Tibial nerve (tissue), 3 donors: Measurements from ENCODE around the gene MYLIP.

Source experiments
- POLR2A ChIP-seq, 2 donors: fragments of 450-650 bp; IDR thresholded peaks; one replicate each; pipeline ENCODE4 v1.6.1; 2017; ENCODE audit warnings: antibody characterized with exemption in 2 of 2, mild to moderate bottlenecking in 2 of 2, moderate library complexity in 2 of 2
- TF ChIP-seq, protein P1 (sequence below), 5 experiments: fragments of 200-600 bp in 3 of 5; fragments of 450-650 bp in 2 of 5; sonication (generic) in 3 of 5; IDR thresholded peaks; one replicate each; pipeline ENCODE4 v1.5.1; 2016 to 2019; ENCODE audit warnings: antibody characterized with exemption in 5 of 5, mild to moderate bottlenecking in 3 of 5, moderate library complexity in 2 of 5

DNA sequence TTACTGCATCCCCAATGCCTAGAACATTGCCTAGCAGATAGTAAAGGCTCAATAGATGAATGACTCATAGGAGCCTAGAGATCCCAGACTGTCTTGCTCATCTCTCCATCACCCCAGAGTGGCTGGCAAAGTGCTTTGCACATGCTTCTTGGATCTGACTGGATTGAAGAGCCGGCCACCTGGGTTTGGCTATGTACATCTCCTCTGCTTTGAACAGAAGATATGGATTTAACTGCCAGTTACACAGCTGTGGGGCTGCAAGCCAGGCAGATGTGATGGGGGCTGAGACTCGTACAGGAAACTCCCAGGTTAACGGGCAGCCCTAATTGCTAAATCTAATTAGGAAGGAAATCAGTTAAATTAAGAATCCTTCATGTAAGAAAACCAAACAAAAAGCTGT lies 28.6 kb downstream of the MYLIP start:
- TF ChIP-seq, protein P1, sequence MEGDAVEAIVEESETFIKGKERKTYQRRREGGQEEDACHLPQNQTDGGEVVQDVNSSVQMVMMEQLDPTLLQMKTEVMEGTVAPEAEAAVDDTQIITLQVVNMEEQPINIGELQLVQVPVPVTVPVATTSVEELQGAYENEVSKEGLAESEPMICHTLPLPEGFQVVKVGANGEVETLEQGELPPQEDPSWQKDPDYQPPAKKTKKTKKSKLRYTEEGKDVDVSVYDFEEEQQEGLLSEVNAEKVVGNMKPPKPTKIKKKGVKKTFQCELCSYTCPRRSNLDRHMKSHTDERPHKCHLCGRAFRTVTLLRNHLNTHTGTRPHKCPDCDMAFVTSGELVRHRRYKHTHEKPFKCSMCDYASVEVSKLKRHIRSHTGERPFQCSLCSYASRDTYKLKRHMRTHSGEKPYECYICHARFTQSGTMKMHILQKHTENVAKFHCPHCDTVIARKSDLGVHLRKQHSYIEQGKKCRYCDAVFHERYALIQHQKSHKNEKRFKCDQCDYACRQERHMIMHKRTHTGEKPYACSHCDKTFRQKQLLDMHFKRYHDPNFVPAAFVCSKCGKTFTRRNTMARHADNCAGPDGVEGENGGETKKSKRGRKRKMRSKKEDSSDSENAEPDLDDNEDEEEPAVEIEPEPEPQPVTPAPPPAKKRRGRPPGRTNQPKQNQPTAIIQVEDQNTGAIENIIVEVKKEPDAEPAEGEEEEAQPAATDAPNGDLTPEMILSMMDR (IDR thresholded peaks at IDR 0.05), result no peak
- no peak for TF ChIP-seq POLR2A (IDR thresholded peaks at IDR 0.05)
